Upper lobe of right lung (tissue), 1 donor: ENCODE results near the gene MAP4K2. TPM values are rescaled to one million over a fixed set of nuclear protein-coding genes. Genes with fewer than 3 reads are reported as not detected.
"Not testable (repeated sequence)": the region's sequence is repeated elsewhere in the genome, so short reads cannot be mapped to it uniquely, and the experiment has no call there.

Experiments
- ATAC-seq: fragments of 200-7000 bp; cut with Tn5 transposase; one replicate; pipeline ENCODE4 v1.9.1; 2020; ENCODE audit warnings: mild to moderate bottlenecking, moderate library complexity
- DNase-seq: peaks from one replicate; pipeline ENCODE4 v3.0.0-alpha.2; 2020
- H3K27ac ChIP-seq: fragments of 200-600 bp; one replicate; pipeline ENCODE4 v1.8.0; 2022
- H3K27me3 ChIP-seq: fragments of 200-600 bp; one replicate; pipeline ENCODE4 v1.8.0; 2022; ENCODE audit warnings: mild to moderate bottlenecking
- H3K36me3 ChIP-seq: fragments of 200-600 bp; one replicate; pipeline ENCODE4 v1.8.0; 2022
- H3K4me1 ChIP-seq: fragments of 200-600 bp; one replicate; pipeline ENCODE4 v1.8.0; 2022
- H3K4me3 ChIP-seq: fragments of 200-600 bp; one replicate; pipeline ENCODE4 v1.8.0; 2022; ENCODE audit warnings: mild to moderate bottlenecking
- H3K9me3 ChIP-seq: fragments of 200-600 bp; one replicate; pipeline ENCODE4 v1.8.0; 2022
- intact Hi-C: fragments of 100-400 bp; cut with DNase I; formaldehyde crosslinking; loops from one replicate; pipeline ENCODE4 v1.11.0; 2022
- total RNA-seq: library from RNA; stranded (reverse); fragmentation: NEBNext Ultra II Directional; extraction: Animal tissue kit (Norgen Biotek cat#: 25700); gene quantifications from one replicate; pipeline ENCODE4 v1.2.1, GENCODE V29; 2021
- TF ChIP-seq, protein P1 (sequence below): fragments of 200-600 bp; IDR thresholded peaks from one replicate; pipeline ENCODE4 v1.8.0; 2022; ENCODE audit warnings: antibody characterized with exemption
- donor health status: DM: no; HTN: yes; CAD: no; lungs with severe emphysema.

MAP4K2 gene
- total RNA-seq, 1 donor from 2014 or later: 28.9 TPM

- Histone ChIP-seq H3K27me3 (no peaks in the 10 kb centered on the region), H3K4me3 (no peak overlapping the region), H3K9me3 (no peaks in the 10 kb centered on the region), H3K36me3 (peaks cover 4% of the 10 kb centered on the region), H3K4me1 (peaks cover 47% of the 10 kb centered on the region), H3K27ac (peak overlapping the region; percentile 19)
- intact Hi-C loops: loop anchor here (5.0 kb wide), 1 partner anchor 44 kb away; no protein-coding TSS in a partner anchor
- TF ChIP-seq, protein P1, sequence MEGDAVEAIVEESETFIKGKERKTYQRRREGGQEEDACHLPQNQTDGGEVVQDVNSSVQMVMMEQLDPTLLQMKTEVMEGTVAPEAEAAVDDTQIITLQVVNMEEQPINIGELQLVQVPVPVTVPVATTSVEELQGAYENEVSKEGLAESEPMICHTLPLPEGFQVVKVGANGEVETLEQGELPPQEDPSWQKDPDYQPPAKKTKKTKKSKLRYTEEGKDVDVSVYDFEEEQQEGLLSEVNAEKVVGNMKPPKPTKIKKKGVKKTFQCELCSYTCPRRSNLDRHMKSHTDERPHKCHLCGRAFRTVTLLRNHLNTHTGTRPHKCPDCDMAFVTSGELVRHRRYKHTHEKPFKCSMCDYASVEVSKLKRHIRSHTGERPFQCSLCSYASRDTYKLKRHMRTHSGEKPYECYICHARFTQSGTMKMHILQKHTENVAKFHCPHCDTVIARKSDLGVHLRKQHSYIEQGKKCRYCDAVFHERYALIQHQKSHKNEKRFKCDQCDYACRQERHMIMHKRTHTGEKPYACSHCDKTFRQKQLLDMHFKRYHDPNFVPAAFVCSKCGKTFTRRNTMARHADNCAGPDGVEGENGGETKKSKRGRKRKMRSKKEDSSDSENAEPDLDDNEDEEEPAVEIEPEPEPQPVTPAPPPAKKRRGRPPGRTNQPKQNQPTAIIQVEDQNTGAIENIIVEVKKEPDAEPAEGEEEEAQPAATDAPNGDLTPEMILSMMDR: no peak
- no peak for DNase-seq
- no peak for ATAC-seq
Observed at GRCh38 chr11:64848214-64848825, 45.3 kb upstream of the MAP4K2 start.

DNA sequence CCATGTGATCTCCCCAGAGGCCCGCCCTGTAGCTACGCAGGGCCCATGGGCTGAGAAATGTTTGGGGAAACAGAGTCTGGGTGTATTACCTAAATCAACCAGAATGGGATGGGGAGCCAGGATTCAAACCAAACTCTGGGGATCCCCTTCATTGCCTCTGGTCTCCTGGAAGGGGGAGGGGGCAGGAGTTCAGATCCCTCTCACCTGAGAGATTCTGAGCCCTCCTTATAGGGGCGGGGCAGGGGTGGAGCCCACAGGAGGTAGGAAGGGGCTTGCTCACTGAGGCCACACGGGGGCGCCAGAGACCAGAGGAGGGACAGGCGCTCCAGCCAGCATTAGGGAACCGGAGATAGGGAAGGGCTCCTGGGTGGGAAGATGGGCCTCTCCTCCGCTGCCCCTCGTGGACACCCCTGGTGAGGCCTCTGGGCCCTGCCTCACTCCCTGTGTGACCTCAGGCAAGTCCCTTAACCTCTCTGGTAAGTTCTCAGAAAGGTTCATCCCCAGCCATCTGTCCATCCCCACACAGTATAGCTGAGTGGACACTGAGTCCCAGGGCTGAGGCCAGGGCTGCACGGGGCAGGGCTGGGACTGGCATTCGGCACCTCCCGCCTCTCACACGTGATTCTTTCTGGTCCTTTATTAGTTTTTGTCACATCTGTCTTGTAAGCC, 44.1 kb upstream of the MAP4K2 start:
- intact Hi-C loops: loop anchor here (5.0 kb wide), 1 partner anchor 45 kb away; no protein-coding TSS in a partner anchor
- Histone ChIP-seq H3K4me3 (no peak overlapping the region), H3K4me1 (peaks cover 44% of the 10 kb centered on the region), H3K27me3 (no peaks in the 10 kb centered on the region), H3K9me3 (no peaks in the 10 kb centered on the region), H3K27ac (no peak overlapping the region), H3K36me3 (no peaks in the 10 kb centered on the region)
- DNase-seq (peak; percentile 97), ATAC-seq (peak; percentile 83)
- TF ChIP-seq, protein P1: peak; percentile 99

DNA sequence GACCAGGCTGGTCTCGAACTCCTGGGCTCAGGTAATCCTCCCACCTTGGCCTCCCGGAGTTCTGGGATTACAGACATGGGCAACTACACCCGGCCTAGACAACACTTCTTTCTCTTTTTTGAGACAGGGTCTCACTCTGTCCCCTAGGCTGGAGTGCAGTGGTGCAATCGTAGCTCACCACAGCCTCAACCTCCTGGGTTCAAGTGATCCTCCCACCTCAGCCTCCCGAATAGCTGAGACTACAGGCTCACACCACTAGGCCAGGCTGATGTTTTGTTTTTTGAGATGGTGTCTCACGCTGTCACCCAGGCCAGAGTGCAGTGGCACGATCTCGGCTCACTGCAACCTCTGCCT, 42.7 kb upstream of the MAP4K2 start:
- H3K27ac ChIP-seq: peak overlapping the region; percentile 60
- H3K36me3 ChIP-seq, ATAC-seq, H3K4me3 ChIP-seq, DNase-seq, H3K27me3 ChIP-seq, H3K9me3 ChIP-seq: not testable (repeated sequence)
- H3K4me1 ChIP-seq: peaks cover 32% of the 10 kb centered on the region
- intact Hi-C loops: loop anchor here (5.0 kb wide), 1 partner anchor 47 kb away; no protein-coding TSS in a partner anchor

GRCh38 chr11:64845129-64845775, 42.2 kb upstream of the MAP4K2 start:
- Histone ChIP-seq H3K27ac (peak overlapping the region; percentile 87), H3K36me3 (no peaks in the 10 kb centered on the region), H3K27me3 (no peaks in the 10 kb centered on the region), H3K4me1 (peaks cover 30% of the 10 kb centered on the region), H3K4me3 (peak overlapping the region; percentile 61), H3K9me3 (no peaks in the 10 kb centered on the region)
- intact Hi-C loops: loop anchor here (5.0 kb wide), 1 partner anchor 47 kb away; no protein-coding TSS in a partner anchor
- TF ChIP-seq, protein P1: no peak
- ATAC-seq (no peak), DNase-seq (no peak)

GRCh38 chr11:64844330-64845128, 41.5 kb upstream of the MAP4K2 start, which contains the start of gene CDC42BPG:
TSS of gene CDC42BPG (minus strand) at chr11:64844653. CDS start at chr11:64844569, 84 bp downstream.
- Histone ChIP-seq H3K4me3 (peak within 1 kb of the TSS; percentile 61), H3K27ac (peak within 1 kb of the TSS; percentile 87), H3K27me3 (no peaks in the 10 kb centered on the region), H3K4me1 (peaks cover 23% of the 10 kb centered on the region), H3K9me3 (no peaks in the 10 kb centered on the region), H3K36me3 (no peaks in the 10 kb centered on the region)
- peak; percentile 94 for DNase-seq
- TF ChIP-seq, protein P1: peak; percentile 68
- peak; percentile 79 for ATAC-seq
- intact Hi-C loops: loop anchor here (5.0 kb wide), 1 partner anchor 48 kb away; no protein-coding TSS in a partner anchor
